GM12891 (cell line): ENCODE results near the gene PRKAB2.

Experiments used
- POLR2A ChIP-seq: IDR thresholded peaks from 2 replicates; pipeline ENCODE4 v1.6.1; 2011; ENCODE audit warnings: low read depth, low read length, control low read depth
- POU2F2 ChIP-seq: IDR thresholded peaks from 2 replicates; pipeline ENCODE4 v1.6.1; 2011; ENCODE audit warnings: low read depth, mild to moderate bottlenecking, control low read depth, low read length, moderate library complexity
- TAF1 ChIP-seq: IDR thresholded peaks from 2 replicates; pipeline ENCODE4 v1.6.1; 2011; ENCODE audit warnings: low read depth, low read length, control low read depth

DNA sequence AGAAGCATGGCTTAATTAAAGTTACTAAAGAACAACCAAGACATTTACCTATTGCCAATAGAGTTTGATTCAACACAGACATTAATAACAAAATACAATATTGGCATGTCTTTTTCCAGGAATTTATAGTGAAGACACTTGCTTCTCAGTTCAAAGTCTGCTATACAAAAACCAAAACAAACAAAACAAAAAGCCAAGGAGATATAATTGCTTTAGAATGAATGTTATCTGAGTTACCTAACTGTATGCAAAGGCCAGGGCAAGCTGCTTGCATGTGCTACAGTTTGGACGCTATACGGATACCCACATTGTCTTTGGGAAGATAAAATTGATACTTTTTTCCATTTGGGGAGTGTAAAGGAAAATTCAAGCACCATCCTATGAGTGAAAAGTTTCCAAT lies 39.3 kb upstream of the PRKAB2 start:
- TF ChIP-seq POLR2A (no peak), TAF1 (no peak), POU2F2 (no peak)
